H1 (cell line): Measurements from ENCODE around the gene RCC2. TPM values are rescaled to one million over a fixed set of nuclear protein-coding genes. Genes with fewer than 3 reads are reported as not detected.

ENCODE experiments used
- CTCF ChIA-PET: fragments of 300-600 bp; sonication (Branson Sonifier 250); formaldehyde crosslinking; loops from one replicate; lab custom pipeline; 2021; ENCODE audit not compliant: partially characterized antibody; lab: Charles Lee
- POLR2A ChIA-PET: fragments of 300-600 bp; sonication (Branson Sonifier 250); formaldehyde crosslinking; loops from one replicate; lab custom pipeline; 2021; ENCODE audit warnings: inconsistent platforms; ENCODE audit not compliant: partially characterized antibody; lab: Charles Lee
- DNase-seq, 2 experiments: peaks; one replicate each; pipeline versions ENCODE4 v3.0.0 to v3.0.0-alpha.2; 2010 to 2022; ENCODE audit warnings: low spot score in 2 of 2, low read depth in 1 of 2, mixed read lengths in 1 of 2
- FAIRE-seq: peaks from 2 replicates; lab custom pipeline; 2011; peaks lifted over from hg19 to GRCh38; lab: Jason Lieb, UNC
- H2AFZ ChIP-seq: 2 replicates; pipeline ENCODE4 v1.8.1; 2012; ENCODE audit warnings: low read length, inconsistent platforms
- H2AK5ac ChIP-seq: 2 replicates; pipeline ENCODE4 v1.6.1; 2013; ENCODE audit warnings: low read depth, low read length
- H2BK120ac ChIP-seq: replicated peaks from 2 replicates; pipeline ENCODE3; 2013; ENCODE audit warnings: low read depth, low read length, inconsistent platforms
- H2BK12ac ChIP-seq: 2 replicates; pipeline ENCODE4 v1.6.1; 2013; ENCODE audit warnings: low read depth, low read length
- H2BK15ac ChIP-seq: 2 replicates; pipeline ENCODE4 v1.6.1; 2013; ENCODE audit warnings: low read length
- H2BK20ac ChIP-seq: 2 replicates; pipeline ENCODE4 v1.6.1; 2013; ENCODE audit warnings: low read length
- H2BK5ac ChIP-seq: 2 replicates; pipeline ENCODE4 v1.6.1; 2013; ENCODE audit warnings: low read depth, low read length
- H3K14ac ChIP-seq: 2 replicates; pipeline ENCODE4 v1.6.1; 2013; ENCODE audit warnings: inconsistent platforms; ENCODE audit not compliant: insufficient read length
- H3K18ac ChIP-seq: 2 replicates; pipeline ENCODE4 v1.6.1; 2013; ENCODE audit warnings: low read length; ENCODE audit errors: extremely low read depth
- H3K23ac ChIP-seq: 2 replicates; pipeline ENCODE4 v1.6.1; 2013; ENCODE audit warnings: inconsistent platforms; ENCODE audit not compliant: insufficient read length
- H3K23me2 ChIP-seq: 2 replicates; pipeline ENCODE4 v1.6.1; 2013; ENCODE audit warnings: low read depth, low read length
- H3K27ac ChIP-seq: 2 replicates; pipeline ENCODE4 v1.6.1; 2011; ENCODE audit warnings: low read depth, low read length, inconsistent platforms
- H3K27me3 ChIP-seq, 4 experiments: replicated peaks in 1 of 4; 1 replicate in 1 of 4; 2 replicates in 3 of 4; pipeline versions ENCODE4 v1.6.1 to v1.8.1; 2011 to 2013; ENCODE audit warnings: low read length in 3 of 4, mild to moderate bottlenecking in 3 of 4, inconsistent platforms in 2 of 4, mixed read lengths in 2 of 4, moderate library complexity in 1 of 4; ENCODE audit not compliant: control insufficient read depth in 3 of 4, insufficient read depth in 3 of 4; ENCODE audit errors: extremely low read depth in 1 of 4
- H3K36me3 ChIP-seq, 4 experiments: 2 replicates each; pipeline versions ENCODE4 v1.6.1 to v1.8.1; 2011 to 2013; ENCODE audit warnings: mild to moderate bottlenecking in 4 of 4, low read length in 3 of 4, moderate library complexity in 2 of 4, control low read depth in 1 of 4, inconsistent platforms in 1 of 4; ENCODE audit not compliant: insufficient read depth in 4 of 4, control insufficient read depth in 2 of 4
- H3K4ac ChIP-seq: replicated peaks from 2 replicates; pipeline ENCODE3; 2013; ENCODE audit warnings: low read length, low read depth, mixed read lengths, inconsistent platforms; ENCODE audit not compliant: insufficient read length
- H3K4me1 ChIP-seq, 4 experiments: replicated peaks in 1 of 4; 1 replicate in 1 of 4; 2 replicates in 3 of 4; pipeline versions ENCODE4 v1.6.1 to v1.8.1; 2011 to 2013; ENCODE audit warnings: low read length in 3 of 4, inconsistent platforms in 2 of 4, mixed read lengths in 1 of 4; ENCODE audit not compliant: insufficient read depth in 4 of 4, control insufficient read depth in 3 of 4
- H3K4me2 ChIP-seq, 2 experiments: 2 replicates each; pipeline versions ENCODE4 v1.6.1 to v1.8.1; 2011 to 2013; ENCODE audit warnings: low read depth in 2 of 2, low read length in 2 of 2, control low read depth in 1 of 2, inconsistent platforms in 1 of 2, mild to moderate bottlenecking in 1 of 2; ENCODE audit not compliant: insufficient read depth in 1 of 2
- H3K4me3 ChIP-seq, 4 experiments: fragments of 200-600, 300-600 bp in 1 of 4; sonication (generic), shearing (Covaris generic), sonication (Bioruptor Twin) in 1 of 4; 2 replicates each; pipeline versions ENCODE4 v1.5.1 to v1.8.1; 2011 to 2016; ENCODE audit warnings: low read length in 4 of 4, low read depth in 3 of 4, control low read depth in 2 of 4, inconsistent platforms in 2 of 4, mild to moderate bottlenecking in 2 of 4, mixed read lengths in 1 of 4, moderate library complexity in 1 of 4; ENCODE audit not compliant: insufficient read depth in 2 of 4; ENCODE audit errors: extremely low read depth in 1 of 4
- H3K56ac ChIP-seq: replicated peaks from 2 replicates; pipeline ENCODE3; 2013; ENCODE audit warnings: low read depth, mild to moderate bottlenecking, mixed read lengths, low read length, inconsistent platforms; ENCODE audit not compliant: insufficient read length
- H3K79me1 ChIP-seq: 2 replicates; pipeline ENCODE4 v1.6.1; 2013; ENCODE audit warnings: low read depth, low read length, control low read depth
- H3K79me2 ChIP-seq, 2 experiments: 2 replicates each; pipeline versions ENCODE4 v1.6.1 to v1.8.1; 2012 to 2013; ENCODE audit warnings: low read length in 2 of 2, mild to moderate bottlenecking in 2 of 2, inconsistent platforms in 1 of 2; ENCODE audit not compliant: insufficient read depth in 2 of 2, control insufficient read depth in 1 of 2
- H3K9ac ChIP-seq, 4 experiments: replicated peaks in 1 of 4; 1 replicate in 1 of 4; 2 replicates in 3 of 4; pipeline versions ENCODE4 v1.6.1 to v1.8.1; 2011 to 2013; ENCODE audit warnings: low read depth in 3 of 4, low read length in 3 of 4, control low read depth in 2 of 4, mild to moderate bottlenecking in 2 of 4, moderate library complexity in 2 of 4, inconsistent platforms in 1 of 4; ENCODE audit errors: extremely low read depth in 1 of 4
- H3K9me3 ChIP-seq, 2 experiments: 2 replicates each; pipeline versions ENCODE4 v1.6.1 to v1.8.1; 2012 to 2013; ENCODE audit warnings: mild to moderate bottlenecking in 2 of 2, moderate library complexity in 2 of 2, control low read depth in 1 of 2, inconsistent platforms in 1 of 2, low read depth in 1 of 2, low read length in 1 of 2, mixed read lengths in 1 of 2; ENCODE audit not compliant: insufficient read depth in 2 of 2
- H4K20me1 ChIP-seq, 2 experiments: replicated peaks in 1 of 2; 2 replicates each; pipeline versions ENCODE3 to v1.8.1; 2011 to 2013; ENCODE audit warnings: inconsistent platforms in 2 of 2, low read length in 2 of 2, mild to moderate bottlenecking in 1 of 2; ENCODE audit not compliant: insufficient read depth in 2 of 2, control insufficient read depth in 1 of 2
- H4K5ac ChIP-seq: 2 replicates; pipeline ENCODE4 v1.6.1; 2013; ENCODE audit warnings: low read length, low read depth, mixed read lengths, inconsistent platforms; ENCODE audit not compliant: insufficient read length
- H4K8ac ChIP-seq: 2 replicates; pipeline ENCODE4 v1.8.0; 2013; ENCODE audit warnings: mild to moderate bottlenecking, moderate library complexity, low read length, inconsistent platforms; ENCODE audit not compliant: insufficient read depth; ENCODE audit errors: extremely low read depth
- H4K91ac ChIP-seq: replicated peaks from 2 replicates; pipeline ENCODE3; 2013; ENCODE audit warnings: low read length, mixed read lengths, inconsistent platforms; ENCODE audit not compliant: insufficient read length
- CHD2 ChIP-seq: IDR thresholded peaks from 2 replicates; pipeline ENCODE4 v1.6.1; 2012; ENCODE audit warnings: low read length, improper control_type of control experiment
- EGR1 ChIP-seq: IDR thresholded peaks from 2 replicates; pipeline ENCODE4 v1.6.1; 2011; ENCODE audit warnings: low read depth, low read length, borderline replicate concordance
- HDAC6 ChIP-seq: IDR thresholded peaks from one replicate; pipeline ENCODE4 v1.7.1; 2012; ENCODE audit warnings: low read depth, mild to moderate bottlenecking, inconsistent platforms, low read length, moderate library complexity
- NRF1 ChIP-seq: IDR thresholded peaks from 2 replicates; pipeline ENCODE4 v1.6.1; 2011; ENCODE audit warnings: mild to moderate bottlenecking, low read depth, low read length, improper control_type of control experiment
- POLR2AphosphoS5 ChIP-seq: IDR thresholded peaks from 2 replicates; pipeline ENCODE4 v1.6.1; 2011; ENCODE audit warnings: low read depth, low read length
- SIN3A ChIP-seq, 2 experiments: IDR thresholded peaks in 1 of 2; conservative IDR thresholded peaks in 1 of 2; 2 replicates each; pipeline ENCODE4 v1.6.1; 2011 to 2012; ENCODE audit warnings: low read length in 2 of 2, improper control_type of control experiment in 1 of 2, low read depth in 1 of 2, mild to moderate bottlenecking in 1 of 2
- WGBS, 2 experiments: shearing (Covaris generic) in 1 of 2; methylation state at CpG; one replicate each; pipeline versions ENCODE4 v1.1.6 to v1.1.7; 2013 to 2015; ENCODE audit warnings: low lambda C conversion rate in 2 of 2, mixed read lengths in 2 of 2, inconsistent platforms in 1 of 2, low coverage in 1 of 2, missing lambda C conversion rate in 1 of 2; ENCODE audit not compliant: insufficient replicate concordance in 2 of 2, insufficient coverage in 1 of 2, insufficient read length in 1 of 2; ENCODE audit errors: extremely low coverage in 1 of 2, missing lambda C conversion rate in 1 of 2; 5-methylcytosine and 5-hydroxymethylcytosine counted together
- polyA plus RNA-seq, 7 experiments: library from polyadenylated mRNA; depleted of rRNA in 3 of 7; stranded (reverse) in 5 of 7; unstranded in 2 of 7; fragments of >200 nt in 5 of 7; fragments of 200-250 nt in 2 of 7; gene quantifications; 1 replicate in 5 of 7; 2 replicates in 1 of 7; 4 replicates in 1 of 7; pipeline versions ENCODE4 v1.2.1 to v1.2.3, GENCODE V29; 2011 to 2013; ENCODE audit warnings: missing spikeins in 2 of 7, mixed read lengths in 2 of 7
- total RNA-seq: library from RNA; stranded (reverse); fragmentation: NEBNext Ultra II Directional; extraction: Animal tissue kit (Norgen Biotek cat#: 25700); gene quantifications from 2 replicates; pipeline ENCODE4 v1.2.1, GENCODE V29; 2021

Gene RCC2
- total and polyA plus RNA-seq, 2 of the 8 experiments (the other 6 are each of a cell fraction or from before 2014, with no cell fraction given) = 229 to 455 TPM

DNA sequence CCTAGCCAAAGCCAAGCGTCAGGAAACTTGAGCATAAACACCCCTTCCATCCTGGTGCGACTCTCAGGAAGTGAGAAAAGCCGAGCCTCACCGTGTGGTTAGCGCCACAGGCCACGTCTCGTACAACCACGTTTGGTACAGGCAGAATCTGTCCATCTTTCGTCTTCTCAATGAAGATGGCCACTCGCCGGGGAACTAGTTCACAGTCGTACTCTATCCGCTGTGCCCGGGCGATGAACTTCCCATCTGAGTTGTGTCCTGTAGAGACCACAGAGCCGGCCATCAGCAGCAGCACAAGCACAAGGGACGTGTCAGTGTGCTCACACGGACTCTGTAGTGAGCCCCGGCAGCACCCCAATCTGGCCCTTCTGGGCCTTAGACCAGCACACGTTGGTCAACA, 23.1 kb downstream of the RCC2 start:
- peak overlapping the region; percentile 39; the same call in 1 of the 2 replicates for H2BK5ac ChIP-seq
- no peak overlapping the region for H3K4me3 ChIP-seq
- peaks cover 0 to 67% of the 10 kb centered on the region in 2 experiments; a peak in 2 of 4 replicates for H3K79me2 ChIP-seq
- no peak overlapping the region for H2BK20ac ChIP-seq
- H2BK120ac ChIP-seq = no peak overlapping the region
- H3K27me3 ChIP-seq = no peaks in the 10 kb centered on the region
- H2BK15ac ChIP-seq = no peak overlapping the region
- no peak overlapping the region for H4K91ac ChIP-seq
- H3K23me2 ChIP-seq = no peaks in the 10 kb centered on the region
- no peak overlapping the region for H3K14ac ChIP-seq
- H3K4me2 ChIP-seq = no peak overlapping the region
- TF ChIP-seq NRF1 (no peak), EGR1 (no peak), POLR2AphosphoS5 (peak; percentile 77; the same call in 1 of the 2 replicates), CHD2 (no peak), HDAC6 (no peak), SIN3A (conservative IDR thresholded peaks at IDR 0.05 in 1 of 2, IDR thresholded peaks at IDR 0.05 in 1 of 2; ENCODE audit: low read depth in 1 of 2, low read length in 2 of 2) (no peak)
- peaks cover 5% of the 10 kb centered on the region; the same call in 1 of the 2 replicates for H3K79me1 ChIP-seq
- H3K9me3 ChIP-seq = no peaks in the 10 kb centered on the region
- no peaks in the 10 kb centered on the region; a peak in 1 of 7 replicates for H3K4me1 ChIP-seq
- H2AK5ac ChIP-seq = no peak overlapping the region
- no peak overlapping the region for H2BK12ac ChIP-seq
- ChIA-PET POLR2A (interaction anchor here (0.6 to 2.2 kb wide), 13 partner anchors 8 to 64 kb away, joined by 3 to 22 read pairs (median 4); no protein-coding TSS in a partner anchor), CTCF (interaction anchor here (0.6 to 1.4 kb wide), 6 partner anchors 9 to 91 kb away, joined by 3 to 6 read pairs (median 4); no protein-coding TSS in a partner anchor)
- no peak overlapping the region for H3K56ac ChIP-seq
- no peak overlapping the region for H3K9ac ChIP-seq
- peak overlapping the region; percentile 18; the same call in 1 of the 2 replicates for H3K27ac ChIP-seq
- DNase-seq (no peak), FAIRE-seq (no peak)
- H3K18ac ChIP-seq = no peak overlapping the region
- peaks cover 13 to 26% of the 10 kb centered on the region in 2 experiments for H4K20me1 ChIP-seq
- H3K36me3 ChIP-seq = peaks cover 67 to 92% (median 84%) of the 10 kb centered on the region in 4 experiments
- H3K23ac ChIP-seq = no peak overlapping the region
- H2AFZ ChIP-seq = no peak overlapping the region
- no peak overlapping the region for H4K5ac ChIP-seq
- no peak overlapping the region for H3K4ac ChIP-seq
- no peak overlapping the region for H4K8ac ChIP-seq
- WGBS, 2 experiments = 92% methylated on average over 20 of the region's 20 CpGs; no CpG with 5 or more reads in 1 of the 2 experiments
